CD14-positive monocyte (primary cell): ENCODE measurements around the gene ISCU. TPM values are rescaled to one million over a fixed set of nuclear protein-coding genes. Genes with fewer than 3 reads are reported as not detected.

ENCODE experiments used
- DNase-seq, 3 donors: peaks; one replicate each; pipeline ENCODE4 v3.0.0-alpha.2; 2011 to 2022
- H2AFZ ChIP-seq: 2 replicates; pipeline ENCODE4 v1.6.0; 2012; ENCODE audit warnings: mild to moderate bottlenecking, low read depth, low read length, inconsistent platforms; ENCODE audit not compliant: insufficient read depth, poor library complexity, severe bottlenecking
- H3K27ac ChIP-seq, 2 donors: 1 replicate in 1 of 2; 2 replicates in 1 of 2; pipeline ENCODE4 v1.5.1; 2012 to 2013; ENCODE audit warnings: low read length in 2 of 2, control low read depth in 1 of 2, inconsistent platforms in 1 of 2, low read depth in 1 of 2, mild to moderate bottlenecking in 1 of 2
- H3K27me3 ChIP-seq, 2 donors: one replicate each; pipeline versions ENCODE4 v1.6.0 to v1.6.1; 2011 to 2013; ENCODE audit warnings: low read length in 2 of 2; ENCODE audit not compliant: control insufficient read depth in 2 of 2, insufficient read depth in 2 of 2
- H3K36me3 ChIP-seq, 2 donors: replicated peaks in 1 of 2; 1 replicate in 1 of 2; 2 replicates in 1 of 2; pipeline versions ENCODE4 v1.5.1 to v1.6.1; 2012 to 2013; ENCODE audit warnings: low read length in 2 of 2, control low read depth in 1 of 2, inconsistent platforms in 1 of 2, mild to moderate bottlenecking in 1 of 2; ENCODE audit not compliant: insufficient read depth in 2 of 2, control insufficient read depth in 1 of 2
- H3K4me1 ChIP-seq, 2 donors: 1 replicate in 1 of 2; 2 replicates in 1 of 2; pipeline versions ENCODE4 v1.5.1 to v1.6.1; 2012 to 2013; ENCODE audit warnings: low read length in 2 of 2, control low read depth in 1 of 2, inconsistent platforms in 1 of 2, mild to moderate bottlenecking in 1 of 2, moderate library complexity in 1 of 2; ENCODE audit not compliant: insufficient read depth in 2 of 2, control insufficient read depth in 1 of 2
- H3K4me2 ChIP-seq: replicated peaks from 2 replicates; pipeline ENCODE3; 2012; ENCODE audit warnings: low read length, moderate library complexity, mild to moderate bottlenecking; ENCODE audit not compliant: poor library complexity, severe bottlenecking; ENCODE audit errors: extremely low read depth
- H3K4me3 ChIP-seq, 3 experiments: fragments of 200-600 bp in 1 of 3; sonication (generic) in 1 of 3; replicated peaks in 1 of 3; 1 replicate in 2 of 3; 2 replicates in 1 of 3; pipeline ENCODE4 v1.5.1; 2011 to 2013; ENCODE audit warnings: low read length in 3 of 3, mild to moderate bottlenecking in 3 of 3, control low read depth in 2 of 3, low read depth in 2 of 3, inconsistent platforms in 1 of 3, moderate library complexity in 1 of 3
- H3K79me2 ChIP-seq: 2 replicates; pipeline ENCODE4 v1.6.0; 2012; ENCODE audit warnings: mild to moderate bottlenecking, control low read depth, inconsistent platforms, low read length, moderate library complexity; ENCODE audit not compliant: insufficient read depth
- H3K9ac ChIP-seq: 2 replicates; pipeline ENCODE4 v1.6.0; 2017; ENCODE audit warnings: low read length, mild to moderate bottlenecking; ENCODE audit not compliant: insufficient read depth, poor library complexity, severe bottlenecking
- H3K9me3 ChIP-seq, 2 donors: replicated peaks in 1 of 2; 1 replicate in 1 of 2; 2 replicates in 1 of 2; pipeline versions ENCODE4 v1.5.1 to v1.6.1; 2012 to 2013; ENCODE audit warnings: low read length in 2 of 2, control low read depth in 1 of 2; ENCODE audit not compliant: control insufficient read depth in 1 of 2, insufficient read depth in 1 of 2
- H4K20me1 ChIP-seq: 2 replicates; pipeline ENCODE4 v1.6.0; 2012; ENCODE audit warnings: mild to moderate bottlenecking, low read length, control low read depth, moderate library complexity; ENCODE audit not compliant: insufficient read depth
- H3K27ac Mint-ChIP-seq, 7 donors: one replicate each; pipeline ENCODE4 v1.8.0; 2020; ENCODE audit warnings: mild to moderate bottlenecking in 7 of 7, mixed read lengths in 7 of 7, moderate library complexity in 6 of 7, inconsistent platforms in 2 of 7
- H3K27me3 Mint-ChIP-seq, 3 donors: one replicate each; pipeline ENCODE4 v1.8.0; 2021 to 2022; ENCODE audit warnings: low read depth in 3 of 3, mild to moderate bottlenecking in 3 of 3, mixed read lengths in 3 of 3, moderate library complexity in 3 of 3, inconsistent platforms in 1 of 3
- H3K36me3 Mint-ChIP-seq, 2 donors: one replicate each; pipeline ENCODE4 v1.8.0; 2020; ENCODE audit warnings: mixed read lengths in 2 of 2, inconsistent platforms in 1 of 2, mild to moderate bottlenecking in 1 of 2
- H3K4me1 Mint-ChIP-seq: one replicate; pipeline ENCODE4 v1.8.0; 2020; ENCODE audit warnings: mild to moderate bottlenecking, mixed read lengths
- H3K4me3 Mint-ChIP-seq, 2 donors: one replicate each; pipeline ENCODE4 v1.8.0; 2020; ENCODE audit warnings: mild to moderate bottlenecking in 2 of 2, mixed read lengths in 2 of 2, moderate library complexity in 1 of 2
- H3K9me3 Mint-ChIP-seq, 7 donors: one replicate each; pipeline ENCODE4 v1.8.0; 2020 to 2022; ENCODE audit warnings: mixed read lengths in 7 of 7, mild to moderate bottlenecking in 6 of 7, moderate library complexity in 6 of 7, inconsistent platforms in 2 of 7
- WGBS: methylation state at CpG from one replicate; pipeline ENCODE4 v1.1.5; 2013; ENCODE audit warnings: missing lambda C conversion rate; ENCODE audit not compliant: insufficient coverage; 5-methylcytosine and 5-hydroxymethylcytosine counted together
- intact Hi-C, 2 donors: fragments of 100-400 bp; cut with micrococcal nuclease; formaldehyde crosslinking; loops; one replicate each; pipeline versions ENCODE4 v1.15.0 to v1.15.1; 2023
- polyA plus RNA-seq, 3 donors: library from polyadenylated mRNA; depleted of rRNA in 1 of 3; unstranded in 2 of 3; stranded (reverse) in 1 of 3; fragments of 300-500 nt in 2 of 3; fragments of >200 nt in 1 of 3; fragmentation: Illumina TruSeq in 2 of 3; gene quantifications; 1 replicate in 2 of 3; 2 replicates in 1 of 3; pipeline ENCODE4 v1.2.3, GENCODE V29; 2012 to 2021
- TF ChIP-seq, protein P1 (sequence below): fragments of 200-600 bp; IDR thresholded peaks from one replicate; pipeline ENCODE4 v1.8.0; 2022; ENCODE audit warnings: antibody characterized with exemption, mild to moderate bottlenecking

Gene ISCU
- polyA plus RNA-seq, 3 donors, result 90.9 to 114 (median 111) TPM

DNA sequence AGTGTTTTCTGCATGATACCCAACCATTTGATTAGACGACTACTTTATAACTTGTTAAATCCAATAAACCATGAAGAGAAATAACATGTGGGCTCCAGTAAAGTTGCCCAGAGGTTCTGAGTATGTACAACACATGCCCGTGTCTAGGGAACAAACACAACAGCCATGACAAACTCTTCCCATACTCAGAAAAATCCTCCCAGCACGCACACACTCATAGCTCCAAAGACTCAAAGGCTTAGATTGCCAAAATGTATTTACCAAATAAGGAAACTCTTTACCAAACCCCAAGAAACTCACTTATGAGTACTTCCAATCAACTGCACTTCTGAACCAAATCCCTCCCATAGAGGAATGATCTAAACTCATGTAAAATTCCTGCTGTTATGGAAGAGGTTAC lies 18.7 kb upstream of the ISCU start:
- WGBS, result 95% methylated on average over 2 of the region's 3 CpGs
- peak overlapping the region in 1 of 2 donors; percentile 20 for H3K27ac ChIP-seq

DNA sequence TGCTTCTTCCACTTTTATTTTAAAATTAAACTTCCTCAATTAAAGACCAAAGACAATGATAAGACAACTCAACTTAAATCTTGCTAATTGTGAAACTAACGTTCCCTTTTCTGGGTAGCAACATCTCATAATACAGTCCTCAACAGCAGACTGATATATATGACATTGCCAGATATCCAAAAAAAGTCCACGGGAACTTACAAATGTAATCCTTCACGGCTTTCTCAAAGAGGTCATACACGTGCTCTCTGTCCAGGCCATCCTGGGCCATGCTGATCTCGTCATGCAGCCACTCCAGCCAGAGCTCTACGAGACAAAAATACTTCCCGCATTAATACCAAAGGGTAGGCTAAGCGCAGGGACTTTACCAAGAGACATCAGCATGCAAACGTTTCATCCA lies 14.7 kb upstream of the ISCU start:
- H3K36me3 Mint-ChIP-seq, result peaks cover 47 to 58% of the 10 kb centered on the region in 2 donors
- no peaks in the 10 kb centered on the region for H3K9me3 ChIP-seq
- DNase-seq, result peak; percentile 38 to 62 (median 43)
- TF ChIP-seq, protein P1, sequence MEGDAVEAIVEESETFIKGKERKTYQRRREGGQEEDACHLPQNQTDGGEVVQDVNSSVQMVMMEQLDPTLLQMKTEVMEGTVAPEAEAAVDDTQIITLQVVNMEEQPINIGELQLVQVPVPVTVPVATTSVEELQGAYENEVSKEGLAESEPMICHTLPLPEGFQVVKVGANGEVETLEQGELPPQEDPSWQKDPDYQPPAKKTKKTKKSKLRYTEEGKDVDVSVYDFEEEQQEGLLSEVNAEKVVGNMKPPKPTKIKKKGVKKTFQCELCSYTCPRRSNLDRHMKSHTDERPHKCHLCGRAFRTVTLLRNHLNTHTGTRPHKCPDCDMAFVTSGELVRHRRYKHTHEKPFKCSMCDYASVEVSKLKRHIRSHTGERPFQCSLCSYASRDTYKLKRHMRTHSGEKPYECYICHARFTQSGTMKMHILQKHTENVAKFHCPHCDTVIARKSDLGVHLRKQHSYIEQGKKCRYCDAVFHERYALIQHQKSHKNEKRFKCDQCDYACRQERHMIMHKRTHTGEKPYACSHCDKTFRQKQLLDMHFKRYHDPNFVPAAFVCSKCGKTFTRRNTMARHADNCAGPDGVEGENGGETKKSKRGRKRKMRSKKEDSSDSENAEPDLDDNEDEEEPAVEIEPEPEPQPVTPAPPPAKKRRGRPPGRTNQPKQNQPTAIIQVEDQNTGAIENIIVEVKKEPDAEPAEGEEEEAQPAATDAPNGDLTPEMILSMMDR, result no peak
- peaks cover 54% of the 10 kb centered on the region for H4K20me1 ChIP-seq
- H3K79me2 ChIP-seq, result peaks cover 72% of the 10 kb centered on the region
- peak overlapping the region; percentile 82 to 93 (median 89) for H3K27ac Mint-ChIP-seq
- no peak overlapping the region for H2AFZ ChIP-seq
- intact Hi-C loops, result no loop called here
- no peak overlapping the region for H3K9ac ChIP-seq
- H3K27me3 ChIP-seq, result no peaks in the 10 kb centered on the region
- no peaks in the 10 kb centered on the region for H3K9me3 Mint-ChIP-seq
- H3K4me2 ChIP-seq, result peak overlapping the region; percentile 26
- no peaks in the 10 kb centered on the region for H3K27me3 Mint-ChIP-seq
- peaks cover 34 to 48% of the 10 kb centered on the region in 2 donors for H3K4me1 ChIP-seq
- 49% methylated on average over 9 of the region's 9 CpGs for WGBS
- peaks cover 46% of the 10 kb centered on the region for H3K4me1 Mint-ChIP-seq
- peak overlapping the region; percentile 11 to 40 for H3K4me3 Mint-ChIP-seq
- peak overlapping the region in 1 of 3 experiments; percentile 7 for H3K4me3 ChIP-seq
- H3K36me3 ChIP-seq, result peaks cover 56 to 62% of the 10 kb centered on the region in 2 donors
- peak overlapping the region; percentile 53 to 79 for H3K27ac ChIP-seq

More for the DNA sequence above, 18.7 kb upstream of the ISCU start:
- H3K9me3 Mint-ChIP-seq, result no peaks in the 10 kb centered on the region
- Histone ChIP-seq H3K79me2 (peaks cover 64% of the 10 kb centered on the region), H3K4me3 (no peak overlapping the region), H3K9me3 (no peaks in the 10 kb centered on the region), H4K20me1 (peaks cover 22% of the 10 kb centered on the region), H3K4me2 (no peak overlapping the region), H3K36me3 (peaks cover 70 to 83% of the 10 kb centered on the region in 2 donors), H3K4me1 (peaks cover 36% of the 10 kb centered on the region in 2 donors), H3K9ac (no peak overlapping the region), H2AFZ (no peak overlapping the region), H3K27me3 (no peaks in the 10 kb centered on the region)
- DNase-seq, result no peak
- peaks cover 63 to 80% of the 10 kb centered on the region in 2 donors for H3K36me3 Mint-ChIP-seq
- TF ChIP-seq, protein P1, result no peak
- no peak overlapping the region for H3K4me3 Mint-ChIP-seq
- intact Hi-C loops, result no loop called here
- H3K4me1 Mint-ChIP-seq, result peaks cover 36% of the 10 kb centered on the region
- no peaks in the 10 kb centered on the region for H3K27me3 Mint-ChIP-seq
- H3K27ac Mint-ChIP-seq, result no peak overlapping the region
